ENCODE results near the gene NEFH. TPM values are rescaled to one million over a fixed set of nuclear protein-coding genes. Genes with fewer than 3 reads are reported as not detected.

The NEFH gene, protein sequence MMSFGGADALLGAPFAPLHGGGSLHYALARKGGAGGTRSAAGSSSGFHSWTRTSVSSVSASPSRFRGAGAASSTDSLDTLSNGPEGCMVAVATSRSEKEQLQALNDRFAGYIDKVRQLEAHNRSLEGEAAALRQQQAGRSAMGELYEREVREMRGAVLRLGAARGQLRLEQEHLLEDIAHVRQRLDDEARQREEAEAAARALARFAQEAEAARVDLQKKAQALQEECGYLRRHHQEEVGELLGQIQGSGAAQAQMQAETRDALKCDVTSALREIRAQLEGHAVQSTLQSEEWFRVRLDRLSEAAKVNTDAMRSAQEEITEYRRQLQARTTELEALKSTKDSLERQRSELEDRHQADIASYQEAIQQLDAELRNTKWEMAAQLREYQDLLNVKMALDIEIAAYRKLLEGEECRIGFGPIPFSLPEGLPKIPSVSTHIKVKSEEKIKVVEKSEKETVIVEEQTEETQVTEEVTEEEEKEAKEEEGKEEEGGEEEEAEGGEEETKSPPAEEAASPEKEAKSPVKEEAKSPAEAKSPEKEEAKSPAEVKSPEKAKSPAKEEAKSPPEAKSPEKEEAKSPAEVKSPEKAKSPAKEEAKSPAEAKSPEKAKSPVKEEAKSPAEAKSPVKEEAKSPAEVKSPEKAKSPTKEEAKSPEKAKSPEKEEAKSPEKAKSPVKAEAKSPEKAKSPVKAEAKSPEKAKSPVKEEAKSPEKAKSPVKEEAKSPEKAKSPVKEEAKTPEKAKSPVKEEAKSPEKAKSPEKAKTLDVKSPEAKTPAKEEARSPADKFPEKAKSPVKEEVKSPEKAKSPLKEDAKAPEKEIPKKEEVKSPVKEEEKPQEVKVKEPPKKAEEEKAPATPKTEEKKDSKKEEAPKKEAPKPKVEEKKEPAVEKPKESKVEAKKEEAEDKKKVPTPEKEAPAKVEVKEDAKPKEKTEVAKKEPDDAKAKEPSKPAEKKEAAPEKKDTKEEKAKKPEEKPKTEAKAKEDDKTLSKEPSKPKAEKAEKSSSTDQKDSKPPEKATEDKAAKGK
- total RNA-seq (ENCODE audit: low replicate concordance): 0.08 and 0.23 TPM in 2 replicates

DNA sequence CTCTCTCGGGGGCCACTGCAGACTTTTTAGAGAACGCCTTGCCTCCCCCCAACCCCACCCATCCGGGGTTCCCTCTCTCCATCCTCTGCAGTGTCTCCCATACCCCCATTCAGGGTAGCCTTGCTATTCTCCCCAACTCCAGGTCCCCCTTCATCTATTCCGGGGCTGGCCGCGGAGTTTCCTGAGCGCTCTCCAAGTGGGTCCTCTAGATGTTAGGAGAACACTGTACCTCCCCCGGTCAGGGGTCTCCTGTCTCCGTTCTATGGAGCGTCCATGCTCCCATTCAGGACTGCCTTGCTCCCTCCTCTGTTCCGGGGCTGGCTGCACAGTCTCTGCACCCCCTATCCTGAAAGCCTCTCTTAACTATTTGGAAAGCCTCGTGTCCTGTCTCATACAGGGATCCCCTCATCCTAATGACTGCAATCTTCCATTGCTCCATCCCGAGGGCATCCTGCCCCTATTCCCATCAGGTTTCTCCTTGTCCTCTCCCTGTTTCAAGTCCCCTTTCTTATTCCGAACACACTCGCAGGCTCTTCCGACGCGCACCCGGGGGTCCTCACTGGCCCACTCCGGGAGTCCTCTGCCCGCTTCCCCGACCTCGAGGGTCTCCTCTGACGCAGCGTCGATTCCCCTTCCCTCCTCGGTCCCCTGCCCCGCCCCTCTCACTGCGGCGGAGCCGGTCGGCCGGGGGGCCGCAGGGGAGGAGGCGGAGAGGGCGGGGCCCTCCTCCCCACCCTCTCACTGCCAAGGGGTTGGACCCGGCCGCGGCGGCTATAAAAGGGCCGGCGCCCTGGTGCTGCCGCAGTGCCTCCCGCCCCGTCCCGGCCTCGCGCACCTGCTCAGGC, at the start of gene NEFH:
Gene NEFH (plus strand): TSS at position 802 of the 845 bp plus-strand sequence. CDS start 45 bp downstream, outside the sequence.

DNA sequence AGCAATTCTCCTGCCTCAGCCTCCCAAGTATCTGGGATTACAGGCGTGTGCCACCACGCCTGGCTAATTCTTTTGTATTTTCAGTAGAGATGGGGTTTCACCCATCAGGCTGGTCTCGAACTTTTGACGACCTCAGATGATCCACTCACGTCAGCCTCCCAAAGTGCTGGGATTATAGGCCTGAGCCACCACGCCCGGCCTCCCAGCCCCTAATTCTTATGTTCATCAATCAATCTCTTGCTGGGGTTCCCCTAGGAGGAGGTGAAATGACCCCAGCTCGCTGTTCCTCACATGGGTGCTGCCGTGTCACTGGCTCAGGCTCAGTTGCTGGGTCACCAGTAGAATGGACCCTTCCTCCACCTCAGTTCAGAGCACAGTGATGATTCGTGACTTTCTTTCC, 41.7 kb upstream of the NEFH start, which contains the start of gene RFPL1:
Gene RFPL1 (plus strand): TSS at position 301 of the 400 bp plus-strand sequence.

Other genes starting within 250 kb of the NEFH start
- gene RHBDD3, start 212.2 kb upstream of the NEFH start, total RNA-seq (ENCODE audit: low replicate concordance): 6.8 and 16.2 TPM in 2 replicates
- 110 and 151 TPM in 2 replicates for gene EWSR1, start 211.9 kb upstream of the NEFH start, total RNA-seq (ENCODE audit: low replicate concordance)
- gene GAS2L1, start 173.6 kb upstream of the NEFH start, total RNA-seq (ENCODE audit: low replicate concordance): 5.9 TPM in 2 replicates
- under 0.01 TPM in 1 of 2 replicates, not detected in the other for gene RASL10A, start 164.5 kb upstream of the NEFH start, total RNA-seq (ENCODE audit: low replicate concordance)
- 49.4 and 68.6 TPM in 2 replicates for gene AP1B1, start 91.6 kb upstream of the NEFH start, total RNA-seq (ENCODE audit: low replicate concordance)
- gene RFPL1, start 41.6 kb upstream of the NEFH start, total RNA-seq (ENCODE audit: low replicate concordance): not detected in 2 replicates
- 43.5 and 44.3 TPM in 2 replicates for gene THOC5, start 73.5 kb downstream of the NEFH start, total RNA-seq (ENCODE audit: low replicate concordance)
- gene NIPSNAP1, start 100.9 kb downstream of the NEFH start, total RNA-seq (ENCODE audit: low replicate concordance): 27.6 and 59.8 TPM in 2 replicates
- 57.7 and 116 TPM in 2 replicates for gene NF2, start 123.4 kb downstream of the NEFH start, total RNA-seq (ENCODE audit: low replicate concordance)
- gene CABP7, start 239.8 kb downstream of the NEFH start, total RNA-seq (ENCODE audit: low replicate concordance): not detected in 2 replicates